GM19467 (cell line): ENCODE measurements around the gene MIDN.

ENCODE experiments used
- ATAC-seq: cut with Tn5 transposase; IDR thresholded peaks from one replicate; pipeline ENCODE4 v1.9.1; 2021; ENCODE audit warnings: mild to moderate bottlenecking, moderate library complexity; ENCODE audit not compliant: unreplicated experiment

Gene MIDN

GRCh38 chr19:1269065-1269477, 20.7 kb downstream of the MIDN start, which contains the start of gene CIRBP:
CIRBP (plus strand) TSS chr19:1269332; CDS start chr19:1270934, 1,602 bp downstream.
- peak; percentile 46 for ATAC-seq

DNA sequence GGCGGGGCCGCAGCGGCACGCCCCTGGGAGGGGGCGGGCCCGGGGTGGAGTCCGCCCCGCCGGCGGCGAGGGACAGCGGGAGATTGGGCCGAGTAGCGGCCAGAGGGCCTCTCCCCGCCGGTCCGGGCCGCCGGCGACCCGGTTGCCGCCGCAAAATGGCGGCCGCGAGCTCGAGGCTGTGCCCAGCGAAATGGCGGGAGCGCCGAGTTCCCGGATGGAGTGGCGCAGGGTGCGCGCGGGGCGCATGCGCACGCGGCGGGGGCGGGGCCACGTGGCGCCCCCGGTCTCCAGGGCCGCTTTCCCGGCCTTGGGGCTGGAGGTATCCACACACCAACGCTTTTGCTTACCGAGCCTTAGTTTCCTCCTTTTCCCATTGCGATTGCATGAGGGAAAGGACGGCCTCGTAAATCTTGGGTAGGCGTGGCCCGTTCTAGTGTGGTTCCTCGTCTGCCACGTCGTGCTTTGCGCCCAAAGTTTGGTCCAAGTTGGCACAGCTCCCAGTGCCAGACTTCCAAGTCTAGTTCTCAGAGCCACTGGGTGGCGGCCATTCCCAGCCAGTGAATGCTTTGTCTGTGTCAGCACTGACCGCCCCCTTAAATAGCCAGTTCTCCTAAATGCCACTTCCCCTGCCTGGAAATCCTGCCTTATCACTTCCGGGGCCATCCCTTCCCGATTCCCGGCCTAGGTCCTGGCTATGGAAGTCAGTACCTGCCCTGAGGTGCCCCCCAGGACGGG, 21.3 kb downstream of the MIDN start:
- ATAC-seq, result peak; percentile 21

DNA sequence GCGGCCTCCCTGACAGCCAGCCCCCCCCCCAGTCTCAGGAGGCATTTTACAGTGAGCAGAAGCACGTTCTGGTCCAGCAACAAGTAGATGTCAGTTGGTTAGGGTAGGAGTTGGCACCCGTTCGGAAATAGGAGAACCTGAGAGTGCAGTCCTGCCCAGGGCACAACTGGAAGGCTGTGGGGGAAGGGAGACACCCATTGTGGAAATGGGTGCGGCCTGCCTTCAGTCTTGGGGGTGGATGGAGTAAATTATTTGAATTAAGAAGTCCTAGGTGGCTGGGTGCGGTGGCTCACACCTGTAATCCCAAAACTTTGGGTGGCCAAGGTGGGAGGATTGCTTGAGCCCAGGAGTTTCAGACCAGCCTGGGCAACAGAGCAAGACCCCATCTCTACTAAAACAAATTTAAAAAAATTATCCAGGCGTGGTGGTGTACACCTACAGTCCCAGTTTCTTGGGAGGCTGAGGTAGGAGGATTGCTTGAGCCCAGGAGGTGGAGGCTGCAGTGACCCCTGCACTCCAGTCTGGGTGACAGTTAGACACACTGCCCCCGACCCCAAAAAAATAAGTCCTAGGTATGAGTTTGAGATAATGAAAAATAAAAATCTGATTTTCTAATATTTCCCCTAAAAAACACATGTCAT, 21.9 kb downstream of the MIDN start:
- ATAC-seq, result no peak

- ATAC-seq, result no peak
These were observed 22.6 kb downstream of the MIDN start for GRCh38 chr19:1270854-1271527.

DNA sequence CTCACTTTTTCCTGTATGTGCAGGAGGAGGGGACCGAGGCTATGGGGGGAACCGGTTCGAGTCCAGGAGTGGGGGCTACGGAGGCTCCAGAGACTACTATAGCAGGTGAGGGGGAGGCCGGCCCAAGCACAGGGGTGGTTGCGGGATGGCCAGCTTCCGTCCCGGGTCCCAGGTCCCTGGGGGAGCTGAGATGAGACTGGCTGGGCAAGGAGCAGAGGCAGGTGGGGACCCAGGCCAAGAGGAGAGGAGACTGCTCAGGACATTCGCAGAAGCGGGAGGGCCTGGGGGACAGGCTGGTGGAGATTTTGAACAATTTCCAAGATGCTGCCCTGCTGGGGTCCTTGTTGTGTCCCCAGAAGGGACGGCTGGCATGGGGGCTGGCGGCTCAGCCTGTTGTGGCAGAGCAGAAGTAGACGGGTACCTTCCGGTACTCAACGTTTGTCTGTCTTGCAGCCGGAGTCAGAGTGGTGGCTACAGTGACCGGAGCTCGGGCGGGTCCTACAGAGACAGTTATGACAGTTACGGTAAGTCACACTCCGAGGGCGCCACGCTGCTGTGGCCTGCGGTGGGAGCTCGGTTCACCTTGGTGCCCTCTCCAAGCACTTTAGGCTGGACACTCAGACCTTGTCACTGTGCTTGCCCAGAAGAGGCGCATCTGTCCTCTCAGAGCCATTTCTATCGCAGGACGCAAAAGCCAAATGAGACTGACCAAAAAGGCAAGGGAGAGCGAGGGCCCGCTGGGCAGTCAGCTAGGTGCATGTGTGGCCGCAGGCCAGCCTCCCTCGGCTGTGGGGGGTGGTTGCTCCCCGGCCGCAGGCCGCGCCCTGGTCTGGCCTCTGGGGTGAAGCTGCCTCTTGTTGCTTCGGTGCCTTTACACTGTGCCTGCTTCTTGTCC, 23.4 kb downstream of the MIDN start:
- ATAC-seq, result no peak

GRCh38 chr19:1272423-1273262, 24.3 kb downstream of the MIDN start:
- no peak for ATAC-seq

GRCh38 chr19:1273263-1274041, 25.1 kb downstream of the MIDN start:
- no peak for ATAC-seq

- ATAC-seq, result no peak
These were observed 25.9 kb downstream of the MIDN start for GRCh38 chr19:1274081-1274851.

GRCh38 chr19:1274852-1275259, 26.5 kb downstream of the MIDN start:
- no peak for ATAC-seq

DNA sequence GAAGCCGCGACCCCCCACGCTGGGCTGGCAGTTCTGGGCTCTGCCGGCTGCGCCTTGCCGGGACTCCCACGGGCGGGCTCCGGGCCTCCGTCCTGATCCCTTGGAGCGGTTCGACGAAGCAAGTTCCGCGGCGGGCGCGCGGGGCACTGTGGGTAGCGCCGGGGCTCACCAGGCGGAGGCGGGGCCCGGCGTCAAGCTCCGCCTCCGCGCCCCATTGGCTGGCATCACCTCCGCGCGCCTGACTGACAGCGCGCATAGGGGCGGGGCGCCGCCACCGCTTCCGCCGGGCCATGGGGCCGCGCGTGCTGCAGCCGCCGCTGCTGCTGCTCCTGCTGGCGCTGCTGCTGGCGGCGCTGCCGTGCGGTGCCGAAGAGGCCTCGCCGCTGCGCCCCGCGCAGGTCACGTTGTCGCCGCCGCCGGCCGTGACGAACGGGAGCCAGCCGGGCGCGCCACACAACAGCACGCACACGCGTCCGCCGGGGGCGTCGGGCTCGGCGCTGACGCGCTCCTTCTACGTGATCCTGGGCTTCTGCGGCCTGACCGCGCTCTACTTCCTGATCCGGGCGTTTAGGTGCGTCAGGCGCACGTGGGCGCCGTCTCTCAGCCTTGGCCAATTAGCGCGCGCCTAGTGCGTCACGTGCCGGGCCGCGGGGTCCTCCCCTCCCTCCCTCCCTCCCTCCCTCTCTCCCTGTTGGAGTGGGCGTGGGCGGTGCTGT, 27.0 kb downstream of the MIDN start, which contains the start of gene FAM174C:
FAM174C (plus strand) TSS at position 271 of the 716 bp plus-strand sequence; CDS start at position 291, 20 bp downstream.
- peak; percentile 66 for ATAC-seq

DNA sequence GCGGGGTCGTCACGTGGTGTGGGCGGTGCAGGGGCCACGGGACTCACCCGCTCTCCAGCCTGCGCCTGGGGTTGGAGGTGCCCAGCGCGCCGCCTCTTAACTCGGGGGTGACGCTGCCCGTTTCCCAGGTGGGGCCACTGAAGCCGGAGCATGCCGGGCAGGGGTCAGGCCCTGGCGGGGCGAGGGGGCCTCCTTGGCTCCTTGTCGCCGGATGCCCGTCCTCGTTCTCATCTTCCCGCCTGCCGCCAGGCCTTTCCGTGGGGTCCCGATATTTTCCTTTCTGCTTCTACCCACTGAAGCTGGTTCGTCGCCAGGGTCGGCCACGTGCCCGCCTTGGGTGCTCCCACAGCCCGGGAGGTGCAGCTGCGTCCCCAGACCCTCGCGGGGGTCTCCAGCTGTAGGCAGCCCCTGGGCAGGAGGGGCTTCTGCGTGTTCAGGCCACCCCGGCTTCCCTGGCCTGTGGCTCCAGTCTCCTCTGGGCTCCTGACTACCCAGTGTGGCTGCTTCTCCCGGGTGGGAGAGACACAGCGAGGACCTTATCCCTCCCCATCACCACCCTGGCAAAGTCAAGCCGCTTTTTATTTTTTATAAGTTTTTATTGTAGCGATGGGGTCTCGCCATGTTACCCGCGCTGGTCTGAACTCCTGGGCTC, 27.7 kb downstream of the MIDN start:
- no peak for ATAC-seq

DNA sequence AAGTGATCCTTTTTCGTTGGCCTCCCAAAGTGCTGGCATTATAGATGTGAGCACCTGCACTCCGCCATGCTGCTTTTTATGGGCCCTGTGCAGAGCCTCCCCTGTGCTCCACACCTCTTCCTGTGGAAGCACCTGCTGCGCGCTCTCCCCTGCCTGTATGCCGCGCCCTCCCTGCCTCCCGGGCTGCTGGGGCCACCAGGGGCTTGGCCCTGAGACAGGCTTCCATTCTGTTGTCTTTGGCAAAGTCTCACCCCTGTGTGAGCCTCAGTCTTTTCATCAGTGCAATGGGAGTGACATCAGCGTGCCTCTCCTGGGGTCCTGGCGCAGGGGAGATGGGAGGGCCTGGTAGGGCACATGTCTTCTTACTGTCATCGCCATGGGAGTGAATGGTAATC, 28.2 kb downstream of the MIDN start:
- no peak for ATAC-seq

- ATAC-seq, result no peak
These were observed 28.7 kb downstream of the MIDN start for GRCh38 chr19:1277061-1277460.

GRCh38 chr19:1278074-1278473, 29.7 kb downstream of the MIDN start:
- no peak for ATAC-seq

DNA sequence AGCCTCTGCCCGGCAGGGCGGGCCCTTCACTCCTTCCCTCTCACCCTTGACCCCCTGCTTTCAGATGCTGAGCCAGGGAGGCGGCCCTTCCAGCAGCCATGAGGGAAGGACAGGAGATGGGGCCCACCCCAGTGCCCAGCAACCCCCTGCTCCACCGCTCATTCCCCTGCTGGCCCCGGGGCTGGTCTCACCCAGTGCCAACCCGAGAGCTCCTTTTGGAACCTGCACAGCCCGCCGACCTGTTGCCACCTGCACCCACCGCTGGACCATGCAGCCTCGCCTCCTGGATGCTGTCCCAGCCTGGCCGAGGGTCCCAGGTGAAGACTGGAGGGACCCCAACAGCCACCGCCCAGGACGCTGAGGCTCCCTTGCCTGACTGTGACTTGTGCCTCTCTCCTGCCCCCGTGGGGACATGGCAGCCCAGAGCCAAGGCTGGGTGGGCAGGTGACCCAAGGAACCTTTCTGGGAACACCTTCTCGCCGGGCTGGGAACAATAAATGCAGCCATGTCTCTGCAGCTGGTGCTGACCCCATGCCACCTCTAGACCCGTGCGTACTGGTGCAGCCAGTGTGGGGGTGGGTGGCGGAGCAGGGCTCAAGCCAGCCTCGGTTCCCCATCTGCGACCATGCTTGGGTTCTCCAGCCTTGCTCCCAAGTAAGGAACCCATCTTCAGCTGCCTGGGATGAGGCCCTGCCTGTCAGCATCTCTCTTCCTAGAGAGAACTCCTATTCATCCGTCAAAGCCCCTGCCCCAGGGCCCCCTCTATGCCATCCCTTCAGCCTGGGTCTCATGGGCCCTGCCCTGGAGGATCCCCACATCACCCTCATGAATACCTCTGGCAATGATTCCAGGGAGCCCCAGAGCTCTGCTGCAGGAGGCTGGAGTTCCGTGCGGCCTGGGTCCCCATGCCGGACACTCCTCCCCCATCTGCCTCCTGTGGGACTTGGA, 30.6 kb downstream of the MIDN start:
- no peak for ATAC-seq

GRCh38 chr19:1279782-1280341, 31.5 kb downstream of the MIDN start:
- ATAC-seq, result no peak
